SU-DHL-6 (cell line): ENCODE results near the gene AMPD3.

ENCODE experiments used
- H2AFZ ChIP-seq: fragments of 200-600 bp; sonication (generic); 2 replicates; pipeline ENCODE4 v1.6.1; 2014; ENCODE audit warnings: low read depth, mild to moderate bottlenecking, moderate library complexity, mixed read lengths, antibody characterized with exemption, low read length; ENCODE audit not compliant: severe bottlenecking
- H3F3A ChIP-seq: fragments of 200-600 bp; shearing (Covaris generic); 2 replicates; pipeline ENCODE4 v1.6.0; 2016; ENCODE audit warnings: antibody characterized with exemption, mild to moderate bottlenecking; ENCODE audit not compliant: insufficient read depth
- H3K27ac ChIP-seq: fragments of 200-600 bp; sonication (generic); 2 replicates; pipeline ENCODE4 v1.5.1; 2016; ENCODE audit warnings: low read depth, mild to moderate bottlenecking, low read length, moderate library complexity, mixed read lengths
- H3K27me3 ChIP-seq: fragments of 200-600 bp; sonication (generic), shearing (Covaris generic); 2 replicates; pipeline ENCODE4 v1.6.0; 2014; ENCODE audit warnings: mild to moderate bottlenecking, low read length
- H3K36me3 ChIP-seq: fragments of 200-600 bp; sonication (generic); 2 replicates; pipeline ENCODE4 v1.6.1; 2014; ENCODE audit warnings: mild to moderate bottlenecking, low read length, mixed read lengths
- H3K4me2 ChIP-seq: fragments of 300-600, 200-600 bp; shearing (Covaris generic), sonication (generic); 2 replicates; pipeline ENCODE4 v1.6.0; 2014; ENCODE audit warnings: low read length, low read depth, mild to moderate bottlenecking; ENCODE audit not compliant: poor library complexity, severe bottlenecking
- H3K4me3 ChIP-seq: fragments of 200-600 bp; sonication (generic); 2 replicates; pipeline ENCODE4 v1.5.1; 2014; ENCODE audit warnings: antibody characterized with exemption, low read length, mild to moderate bottlenecking, mixed read lengths; ENCODE audit not compliant: insufficient read depth, poor library complexity, severe bottlenecking
- H3K79me2 ChIP-seq: fragments of 200-600 bp; sonication (generic); 2 replicates; pipeline ENCODE4 v1.6.1; 2014; ENCODE audit warnings: mild to moderate bottlenecking, low read length, moderate library complexity; ENCODE audit not compliant: insufficient read depth
- H3K9ac ChIP-seq: fragments of 200-600 bp; sonication (generic); 2 replicates; pipeline ENCODE4 v1.7.0; 2014; ENCODE audit warnings: mild to moderate bottlenecking, low read length
- H3K9me2 ChIP-seq: fragments of 200-600 bp; sonication (generic); replicated peaks from 2 replicates; pipeline ENCODE4 v1.6.1; 2014; ENCODE audit warnings: low read length; ENCODE audit not compliant: insufficient read depth
- H3K9me3 ChIP-seq: fragments of 200-600 bp; sonication (generic); 2 replicates; pipeline ENCODE4 v1.6.1; 2014; ENCODE audit warnings: low read length, mixed read lengths; ENCODE audit not compliant: insufficient read depth
- H4K20me1 ChIP-seq: fragments of 200-600 bp; sonication (generic); 2 replicates; pipeline ENCODE4 v1.6.1; 2014; ENCODE audit warnings: low read depth, mild to moderate bottlenecking, antibody characterized with exemption, low read length, moderate library complexity, mixed read lengths
- CTCF ChIP-seq: fragments of 200-600 bp; sonication (generic); IDR thresholded peaks from one replicate; pipeline ENCODE4 v1.5.1; 2017; ENCODE audit warnings: antibody characterized with exemption, mild to moderate bottlenecking, low read length, moderate library complexity; ENCODE audit not compliant: insufficient read depth, poor library complexity, severe bottlenecking
- EZH2phosphoT487 ChIP-seq: fragments of 200-600 bp; sonication (generic), shearing (Covaris generic); conservative IDR thresholded peaks from 2 replicates; pipeline ENCODE4 v1.6.1; 2018; ENCODE audit warnings: mild to moderate bottlenecking, antibody characterized with exemption, low read length, moderate library complexity, mixed read lengths

AMPD3 gene

GRCh38 chr11:10443152-10443551 lies 11.9 kb upstream of the AMPD3 start:
- Histone ChIP-seq H3K9me3 (no peaks in the 10 kb centered on the region), H3K9ac (no peak overlapping the region), H3K4me3 (no peak overlapping the region), H3K36me3 (no peaks in the 10 kb centered on the region), H2AFZ (no peak overlapping the region), H3K27me3 (no peaks in the 10 kb centered on the region), H3K9me2 (no peaks in the 10 kb centered on the region), H3K4me2 (no peak overlapping the region), H4K20me1 (no peaks in the 10 kb centered on the region), H3F3A (0 out of 2 replicates have a peak, but pooled peaks cover 8% of the 10 kb centered on the region), H3K79me2 (no peaks in the 10 kb centered on the region), H3K27ac (no peak overlapping the region)
- TF ChIP-seq CTCF (no peak), EZH2phosphoT487 (no peak)

DNA sequence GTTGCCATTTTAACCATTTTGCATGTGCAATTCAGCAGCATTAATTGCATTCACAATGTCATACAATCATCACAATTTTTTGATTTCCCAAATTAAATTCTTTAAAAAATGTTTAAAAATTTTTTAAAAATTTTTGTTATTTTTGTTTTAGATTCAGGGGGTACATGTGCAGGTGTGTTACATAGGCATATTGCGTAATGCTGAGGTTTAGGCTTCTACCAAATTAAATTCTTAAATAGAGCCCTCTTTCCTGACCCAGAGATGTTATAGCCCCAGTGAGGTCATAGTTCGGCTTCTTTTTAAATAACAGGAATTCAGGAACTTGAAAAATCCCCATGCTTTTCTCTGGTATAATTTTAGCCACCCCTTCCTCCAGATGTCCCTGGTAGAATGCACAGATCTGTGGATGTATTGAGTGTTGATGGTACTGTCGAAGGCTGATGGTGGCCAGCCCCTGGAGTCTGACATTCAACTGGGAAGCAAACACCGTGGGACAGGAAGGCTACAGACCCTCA lies 11.3 kb upstream of the AMPD3 start:
- Histone ChIP-seq H3K36me3 (no peaks in the 10 kb centered on the region), H3K79me2 (no peaks in the 10 kb centered on the region), H4K20me1 (no peaks in the 10 kb centered on the region), H3K9me3 (no peaks in the 10 kb centered on the region), H3K27ac (no peak overlapping the region), H3K27me3 (no peaks in the 10 kb centered on the region), H3K9me2 (no peaks in the 10 kb centered on the region), H3F3A (0 out of 2 replicates have a peak, but pooled peaks cover 8% of the 10 kb centered on the region), H3K9ac (no peak overlapping the region), H2AFZ (no peak overlapping the region), H3K4me3 (no peak overlapping the region), H3K4me2 (no peak overlapping the region)
- TF ChIP-seq EZH2phosphoT487 (no peak), CTCF (no peak)

GRCh38 chr11:10444725-10445315 lies 10.2 kb upstream of the AMPD3 start:
- TF ChIP-seq CTCF (no peak), EZH2phosphoT487 (no peak)
- Histone ChIP-seq H3F3A (0 out of 2 replicates have a peak, but pooled peaks cover 8% of the 10 kb centered on the region), H3K27ac (no peak overlapping the region), H3K27me3 (0 out of 2 replicates have a peak, but pooled peaks cover 2% of the 10 kb centered on the region), H2AFZ (no peak overlapping the region), H3K9me3 (no peaks in the 10 kb centered on the region), H3K36me3 (no peaks in the 10 kb centered on the region), H3K4me3 (no peak overlapping the region), H3K79me2 (no peaks in the 10 kb centered on the region), H3K9me2 (no peaks in the 10 kb centered on the region), H3K4me2 (no peak overlapping the region), H4K20me1 (no peaks in the 10 kb centered on the region), H3K9ac (no peak overlapping the region)
